ENCODE data around the gene PLCD3. TPM values are rescaled to one million over a fixed set of nuclear protein-coding genes. Genes with fewer than 3 reads are reported as not detected.

Gene PLCD3
- total and polyA plus RNA-seq, 8 donors, result 7.6 to 215 (median 42.1) TPM

DNA sequence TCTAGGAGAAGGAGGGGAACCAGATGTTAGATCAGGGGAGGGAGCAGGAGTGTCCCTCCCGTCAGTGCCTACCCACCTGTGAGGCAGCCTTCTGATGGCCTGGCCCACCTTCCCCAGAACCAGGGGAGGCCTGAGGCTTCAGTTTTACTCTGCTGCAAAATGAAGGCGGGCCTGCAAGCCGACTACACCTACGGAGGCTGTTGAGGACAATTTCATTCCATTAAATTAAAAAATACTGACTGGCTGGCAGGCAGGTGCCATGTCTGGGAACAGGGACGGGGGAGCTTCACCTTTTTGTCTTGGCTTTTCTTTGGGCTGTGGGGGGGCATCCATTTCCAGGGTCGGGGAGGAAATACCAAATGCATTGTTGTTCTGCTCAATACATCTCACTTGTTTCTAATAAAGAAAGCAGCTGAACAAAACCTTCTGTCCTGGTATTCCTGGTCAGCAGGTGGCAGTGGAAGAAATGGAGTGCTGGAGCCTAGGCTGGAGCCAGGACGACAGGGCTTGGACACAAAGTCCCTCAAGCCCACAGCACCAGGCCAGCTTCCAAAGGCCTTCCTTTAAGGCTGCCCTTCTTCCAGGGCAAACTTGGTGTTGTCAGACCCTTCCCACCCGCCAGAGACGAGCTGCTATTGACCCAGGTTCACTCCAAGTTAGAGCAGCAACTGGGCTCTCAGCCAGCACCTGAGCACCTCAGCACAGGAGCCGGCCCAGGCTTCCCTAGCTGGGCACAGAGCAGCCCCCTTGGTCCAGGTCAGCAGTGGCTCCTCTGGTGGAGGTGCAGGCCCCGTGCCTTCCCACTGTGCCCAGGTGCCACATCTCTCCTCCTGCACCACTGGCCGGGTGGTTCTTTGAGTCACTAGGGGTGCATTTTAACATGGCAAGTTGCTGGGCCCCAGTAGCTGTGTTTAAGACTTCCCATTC is 23.5 kb downstream of the PLCD3 start:
- Histone ChIP-seq H3K9me3 (no peaks in the 10 kb centered on the region), H3K27ac (peak overlapping the region in 2 of 5 donors; percentile 26 to 39), H3K27me3 (no peaks in the 10 kb centered on the region), H3K4me1 (peaks cover 6 to 49% (median 24%) of the 10 kb centered on the region in 4 donors), H3K4me3 (no peak overlapping the region), H3K36me3 (peaks cover 54 to 88% (median 74%) of the 10 kb centered on the region in 4 donors)
- WGBS, 5 donors, result 61 to 70% (median 68%) methylated on average over 8 to 12 of the region's 12 CpGs
- peak; percentile 35 to 37 for DNase-seq
- intact Hi-C loops (cut with DNase I; ENCODE audit: low total_unique reads), result loop anchor here (10.0 kb wide), 1 partner anchor 194 kb away; the partner anchor contains the start of gene GFAP
- TF ChIP-seq POLR2A (IDR thresholded peaks at IDR 0.05), result no peak
- TF ChIP-seq, protein P1, sequence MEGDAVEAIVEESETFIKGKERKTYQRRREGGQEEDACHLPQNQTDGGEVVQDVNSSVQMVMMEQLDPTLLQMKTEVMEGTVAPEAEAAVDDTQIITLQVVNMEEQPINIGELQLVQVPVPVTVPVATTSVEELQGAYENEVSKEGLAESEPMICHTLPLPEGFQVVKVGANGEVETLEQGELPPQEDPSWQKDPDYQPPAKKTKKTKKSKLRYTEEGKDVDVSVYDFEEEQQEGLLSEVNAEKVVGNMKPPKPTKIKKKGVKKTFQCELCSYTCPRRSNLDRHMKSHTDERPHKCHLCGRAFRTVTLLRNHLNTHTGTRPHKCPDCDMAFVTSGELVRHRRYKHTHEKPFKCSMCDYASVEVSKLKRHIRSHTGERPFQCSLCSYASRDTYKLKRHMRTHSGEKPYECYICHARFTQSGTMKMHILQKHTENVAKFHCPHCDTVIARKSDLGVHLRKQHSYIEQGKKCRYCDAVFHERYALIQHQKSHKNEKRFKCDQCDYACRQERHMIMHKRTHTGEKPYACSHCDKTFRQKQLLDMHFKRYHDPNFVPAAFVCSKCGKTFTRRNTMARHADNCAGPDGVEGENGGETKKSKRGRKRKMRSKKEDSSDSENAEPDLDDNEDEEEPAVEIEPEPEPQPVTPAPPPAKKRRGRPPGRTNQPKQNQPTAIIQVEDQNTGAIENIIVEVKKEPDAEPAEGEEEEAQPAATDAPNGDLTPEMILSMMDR (IDR thresholded peaks at IDR 0.05), result peak in 1 of 7 experiments; percentile 8
- TF ChIP-seq POLR2AphosphoS5 (IDR thresholded peaks at IDR 0.05), result peak in 1 of 3 donors; percentile 3

DNA sequence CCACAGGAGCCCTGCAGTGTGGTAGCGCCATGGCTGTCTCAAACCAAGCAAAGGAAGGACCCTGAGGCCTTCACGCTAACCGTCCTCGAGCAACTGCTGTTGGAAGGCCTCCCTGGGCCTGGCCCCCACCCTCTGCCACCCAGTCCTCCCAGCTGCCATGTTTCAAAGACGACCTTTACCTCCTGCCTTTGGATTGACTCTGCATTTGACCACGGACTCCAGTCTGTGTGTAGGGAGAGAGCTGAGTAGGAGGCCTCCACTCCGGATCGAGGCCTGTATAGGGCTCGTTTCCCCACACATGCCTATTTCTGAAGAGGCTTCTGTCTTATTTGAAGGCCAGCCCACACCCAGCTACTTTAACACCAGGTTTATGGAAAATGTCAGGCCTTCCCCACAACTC is 24.3 kb downstream of the PLCD3 start:
- H3K4me1 ChIP-seq, result peaks cover 6 to 49% (median 24%) of the 10 kb centered on the region in 4 donors
- H3K4me3 ChIP-seq, result no peak overlapping the region
- H3K36me3 ChIP-seq, result peaks cover 62 to 88% (median 74%) of the 10 kb centered on the region in 4 donors
- 52 to 72% (median 67%) methylated on average over 6 to 9 of the region's 9 CpGs for WGBS, 5 donors
- intact Hi-C loops (cut with DNase I; ENCODE audit: low total_unique reads), result loop anchor here (10.0 kb wide), 1 partner anchor 193 kb away; the partner anchor contains the start of gene GFAP
- no peaks in the 10 kb centered on the region for H3K27me3 ChIP-seq
- H3K9me3 ChIP-seq, result no peaks in the 10 kb centered on the region
- TF ChIP-seq EP300 (IDR thresholded peaks at IDR 0.05) (no peak), POLR2A (IDR thresholded peaks at IDR 0.05) (no peak), POLR2AphosphoS5 (IDR thresholded peaks at IDR 0.05) (no peak)
- TF ChIP-seq, protein P1 (IDR thresholded peaks at IDR 0.05), result no peak
- peak overlapping the region in 2 of 5 donors; percentile 9 to 39 for H3K27ac ChIP-seq
- DNase-seq, result no peak

DNA sequence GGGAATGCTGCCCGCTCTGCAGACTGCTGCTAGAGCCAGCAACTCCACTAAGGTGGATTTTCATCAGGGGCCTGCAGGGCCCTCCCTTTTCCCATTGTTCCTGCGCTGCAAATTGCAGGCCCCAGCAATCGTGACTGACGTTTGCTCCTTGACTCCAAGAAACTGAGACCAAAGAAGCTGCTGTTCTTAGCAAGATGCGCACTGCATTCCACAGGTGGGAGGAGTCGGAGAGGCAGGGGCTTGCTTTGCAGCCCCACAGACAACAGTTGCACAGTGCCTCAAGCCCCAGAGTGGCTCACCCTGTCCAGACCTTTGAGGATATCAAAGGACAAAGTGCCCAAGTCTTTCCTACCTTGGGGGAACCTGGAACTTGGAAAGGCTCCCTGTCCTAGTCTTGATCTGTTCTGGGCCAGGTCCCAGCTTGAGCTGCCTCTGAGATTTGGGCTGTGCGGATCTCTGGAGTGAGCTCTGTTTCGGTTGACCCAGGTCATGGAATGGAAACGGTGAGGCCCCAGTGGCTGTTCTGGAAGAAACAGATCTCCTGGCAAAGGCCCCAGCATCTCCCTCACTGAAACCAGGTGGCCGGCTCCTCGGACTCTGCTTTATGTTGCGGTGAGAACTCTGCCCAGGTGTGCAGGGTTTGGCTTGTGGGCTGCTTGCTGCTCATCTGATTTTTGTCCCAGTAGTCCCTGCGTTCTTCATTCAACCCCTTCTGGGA is 24.9 kb downstream of the PLCD3 start:
- Histone ChIP-seq H3K4me3 (no peak overlapping the region), H3K27me3 (no peaks in the 10 kb centered on the region), H3K36me3 (peaks cover 62 to 88% (median 74%) of the 10 kb centered on the region in 4 donors), H3K9me3 (no peaks in the 10 kb centered on the region), H3K4me1 (peaks cover 6 to 49% (median 24%) of the 10 kb centered on the region in 4 donors), H3K27ac (peak overlapping the region in 2 of 5 donors; percentile 9 to 39)
- 73 to 85% (median 78%) methylated on average over 8 to 13 of the region's 13 CpGs for WGBS, 5 donors
- DNase-seq, result no peak
- TF ChIP-seq, protein P1 (IDR thresholded peaks at IDR 0.05), result no peak
- no peak for TF ChIP-seq POLR2A (IDR thresholded peaks at IDR 0.05)
- no peak for TF ChIP-seq POLR2AphosphoS5 (IDR thresholded peaks at IDR 0.05)
- TF ChIP-seq EP300 (IDR thresholded peaks at IDR 0.05), result no peak
- intact Hi-C loops (cut with DNase I; ENCODE audit: low total_unique reads), result loop anchor here (10.0 kb wide), 1 partner anchor 193 kb away; the partner anchor contains the start of gene GFAP

DNA sequence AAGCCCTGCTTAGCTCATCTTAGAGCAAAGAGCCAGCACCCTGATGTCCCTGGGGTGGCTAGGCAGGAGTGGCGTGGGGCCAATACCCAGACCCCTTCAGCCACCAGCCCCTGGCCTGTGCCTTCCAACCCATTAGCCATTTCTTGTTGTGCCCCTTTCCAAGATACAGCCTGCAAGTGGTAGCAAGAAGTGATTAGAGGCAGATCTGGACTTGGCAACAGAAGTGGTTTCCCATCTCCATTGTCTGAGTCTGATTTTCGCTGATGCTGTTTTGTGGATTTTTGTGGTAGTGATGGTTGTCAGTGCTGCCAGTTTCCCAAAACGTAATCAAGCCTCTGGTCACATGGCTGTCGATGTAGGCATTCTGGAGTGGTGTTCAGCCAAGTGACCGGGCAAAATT is 25.7 kb downstream of the PLCD3 start:
- TF ChIP-seq, protein P1 (IDR thresholded peaks at IDR 0.05), result no peak
- TF ChIP-seq EP300 (IDR thresholded peaks at IDR 0.05) (no peak), POLR2AphosphoS5 (IDR thresholded peaks at IDR 0.05) (no peak), POLR2A (IDR thresholded peaks at IDR 0.05) (no peak)
- intact Hi-C loops (cut with DNase I; ENCODE audit: low total_unique reads), result loop anchor here (10.0 kb wide), 1 partner anchor 192 kb away; the partner anchor contains the start of gene GFAP
- Histone ChIP-seq H3K4me3 (no peak overlapping the region), H3K27me3 (no peaks in the 10 kb centered on the region), H3K9me3 (no peaks in the 10 kb centered on the region), H3K36me3 (peaks cover 67 to 88% (median 76%) of the 10 kb centered on the region in 4 donors), H3K4me1 (peaks cover 6 to 53% (median 19%) of the 10 kb centered on the region in 4 donors), H3K27ac (peak overlapping the region in 1 of 5 donors; percentile 39)
- DNase-seq, result no peak
- 77 to 85% (median 84%) methylated on average over 4 to 5 of the region's 5 CpGs for WGBS, 5 donors
